ENCODE results near the gene SORBS2.

GRCh38 chr4:185819144-185819543, 7.2 kb upstream of the SORBS2 start:
- TF ChIP-seq CTCF (IDR thresholded peaks at IDR 0.05) (no peak), POLR2A (IDR thresholded peaks at IDR 0.05) (no peak)

Data from testis (tissue), 2 donors.